ENCODE data around the gene CRELD1. TPM values are rescaled to one million over a fixed set of nuclear protein-coding genes. Genes with fewer than 3 reads are reported as not detected.
"Not testable (repeated sequence)": the region's sequence is repeated elsewhere in the genome, so short reads cannot be mapped to it uniquely, and the experiment has no call there.

The CRELD1 gene
- polyA plus RNA-seq, 1 of the 3 experiments (the other 2 are of a cell fraction): 77.6 TPM

GRCh38 chr3:9898467-9899241, 35.0 kb upstream of the CRELD1 start:
- TF ChIP-seq TCF12 (IDR thresholded peaks at IDR 0.05) (no peak), YY1 (IDR thresholded peaks at IDR 0.05; ENCODE audit: low read depth) (no peak)
- TF ChIP-seq, protein P1, sequence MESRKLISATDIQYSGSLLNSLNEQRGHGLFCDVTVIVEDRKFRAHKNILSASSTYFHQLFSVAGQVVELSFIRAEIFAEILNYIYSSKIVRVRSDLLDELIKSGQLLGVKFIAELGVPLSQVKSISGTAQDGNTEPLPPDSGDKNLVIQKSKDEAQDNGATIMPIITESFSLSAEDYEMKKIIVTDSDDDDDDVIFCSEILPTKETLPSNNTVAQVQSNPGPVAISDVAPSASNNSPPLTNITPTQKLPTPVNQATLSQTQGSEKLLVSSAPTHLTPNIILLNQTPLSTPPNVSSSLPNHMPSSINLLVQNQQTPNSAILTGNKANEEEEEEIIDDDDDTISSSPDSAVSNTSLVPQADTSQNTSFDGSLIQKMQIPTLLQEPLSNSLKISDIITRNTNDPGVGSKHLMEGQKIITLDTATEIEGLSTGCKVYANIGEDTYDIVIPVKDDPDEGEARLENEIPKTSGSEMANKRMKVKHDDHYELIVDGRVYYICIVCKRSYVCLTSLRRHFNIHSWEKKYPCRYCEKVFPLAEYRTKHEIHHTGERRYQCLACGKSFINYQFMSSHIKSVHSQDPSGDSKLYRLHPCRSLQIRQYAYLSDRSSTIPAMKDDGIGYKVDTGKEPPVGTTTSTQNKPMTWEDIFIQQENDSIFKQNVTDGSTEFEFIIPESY (IDR thresholded peaks at IDR 0.05; ENCODE audit: borderline replicate concordance, low read depth): no peak
- DNase-seq: no peak
- 85% methylated on average over 8 of the region's 8 CpGs for WGBS (ENCODE audit: low lambda C conversion rate)
- no peak overlapping the region; a peak in 1 of 4 replicates for H3K27ac ChIP-seq (ENCODE audit: low read depth in 2 of 2, low read length in 1 of 2)
- H2AFZ ChIP-seq (ENCODE audit: low read depth): no peak overlapping the region
- peaks cover 22% of the 10 kb centered on the region; the same call in 1 of the 2 replicates for H3K79me2 ChIP-seq (ENCODE audit: insufficient read depth)
- H3K4me2 ChIP-seq: no peak overlapping the region
- no peaks in the 10 kb centered on the region for H3K9me2 ChIP-seq
- no peak overlapping the region for H3K9ac ChIP-seq
- H3K36me3 ChIP-seq (replicated peaks in 1 of 2; ENCODE audit: control insufficient read depth in 1 of 2, insufficient read depth in 2 of 2, low read length in 1 of 2): peaks cover 9 to 18% of the 10 kb centered on the region in 2 experiments
- peaks cover 5% of the 10 kb centered on the region; the same call in 1 of the 2 replicates for H4K20me1 ChIP-seq (ENCODE audit: insufficient read depth)
- H3K4me3 ChIP-seq (ENCODE audit: low read depth in 2 of 2, low read length in 1 of 2): no peak overlapping the region
- no peaks in the 10 kb centered on the region for H3K9me3 ChIP-seq
- POLR2A ChIA-PET: no interaction called here
- no peaks in the 10 kb centered on the region for H3K27me3 ChIP-seq (ENCODE audit: insufficient read depth)
- H3F3A ChIP-seq (replicated peaks; ENCODE audit: insufficient read depth): peaks cover 18% of the 10 kb centered on the region
- H3K4me1 ChIP-seq (ENCODE audit: control insufficient read depth in 1 of 2, insufficient read depth in 2 of 2, low read depth in 1 of 2, low read length in 1 of 2): peaks cover 6 to 12% of the 10 kb centered on the region in 2 experiments; a peak in 3 of 4 replicates
- CTCF ChIA-PET: no interaction called here

GRCh38 chr3:9899289-9899791, 34.3 kb upstream of the CRELD1 start:
- no peak overlapping the region for H3K4me3 ChIP-seq (ENCODE audit: low read depth in 2 of 2, low read length in 1 of 2)
- H2AFZ ChIP-seq (ENCODE audit: low read depth): no peak overlapping the region
- WGBS (ENCODE audit: low lambda C conversion rate): 71% methylated on average over 3 of the region's 3 CpGs
- H3K9ac ChIP-seq: no peak overlapping the region
- H3K4me2 ChIP-seq: no peak overlapping the region
- CTCF ChIA-PET: no interaction called here
- H3K27ac ChIP-seq (ENCODE audit: low read depth in 2 of 2, low read length in 1 of 2): no peak overlapping the region
- no peaks in the 10 kb centered on the region for H4K20me1 ChIP-seq (ENCODE audit: insufficient read depth)
- TF ChIP-seq ELF1 (IDR thresholded peaks at IDR 0.05): no peak
- TF ChIP-seq FOSL2 (IDR thresholded peaks at IDR 0.05; ENCODE audit: borderline replicate concordance, low read depth): no peak
- TF ChIP-seq RFX5 (IDR thresholded peaks at IDR 0.05; ENCODE audit: low read length): no peak
- TF ChIP-seq SIN3A (IDR thresholded peaks at IDR 0.05; ENCODE audit: borderline replicate concordance, low read depth, low read length): no peak
- TF ChIP-seq, protein P2, sequence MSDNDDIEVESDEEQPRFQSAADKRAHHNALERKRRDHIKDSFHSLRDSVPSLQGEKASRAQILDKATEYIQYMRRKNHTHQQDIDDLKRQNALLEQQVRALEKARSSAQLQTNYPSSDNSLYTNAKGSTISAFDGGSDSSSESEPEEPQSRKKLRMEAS (IDR thresholded peaks at IDR 0.05; ENCODE audit: low read depth): no peak
- TF ChIP-seq, protein P3, sequence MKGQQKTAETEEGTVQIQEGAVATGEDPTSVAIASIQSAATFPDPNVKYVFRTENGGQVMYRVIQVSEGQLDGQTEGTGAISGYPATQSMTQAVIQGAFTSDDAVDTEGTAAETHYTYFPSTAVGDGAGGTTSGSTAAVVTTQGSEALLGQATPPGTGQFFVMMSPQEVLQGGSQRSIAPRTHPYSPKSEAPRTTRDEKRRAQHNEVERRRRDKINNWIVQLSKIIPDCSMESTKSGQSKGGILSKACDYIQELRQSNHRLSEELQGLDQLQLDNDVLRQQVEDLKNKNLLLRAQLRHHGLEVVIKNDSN (IDR thresholded peaks at IDR 0.05; ENCODE audit: borderline replicate concordance, low read depth): no peak
- TF ChIP-seq MEF2A (IDR thresholded peaks at IDR 0.05; ENCODE audit: borderline replicate concordance, low read depth): no peak
- no peak for TF ChIP-seq NRF1 (IDR thresholded peaks at IDR 0.05; ENCODE audit: low read depth, low read length)
- TF ChIP-seq GATA2 (CRISPR knock-in tag; IDR thresholded peaks at IDR 0.05): no peak
- TF ChIP-seq TEAD4 (IDR thresholded peaks at IDR 0.05; ENCODE audit: borderline replicate concordance, insufficient read depth): no peak
- TF ChIP-seq SMC3 (IDR thresholded peaks at IDR 0.05; ENCODE audit: low read depth, low read length): no peak
- no peak for TF ChIP-seq TCF12 (IDR thresholded peaks at IDR 0.05)
- no peak for TF ChIP-seq NFIC (IDR thresholded peaks at IDR 0.05; ENCODE audit: borderline replicate concordance)
- no peak for TF ChIP-seq POLR2AphosphoS5 (IDR thresholded peaks at IDR 0.05; ENCODE audit: low read depth, low read length)
- TF ChIP-seq EP300 (IDR thresholded peaks at IDR 0.05; ENCODE audit: borderline replicate concordance in 1 of 2, low read depth in 1 of 2, low read length in 1 of 2): no peak
- TF ChIP-seq EZH2phosphoT487 (IDR thresholded peaks at IDR 0.05; ENCODE audit: borderline replicate concordance, low read depth): no peak
- TF ChIP-seq CHD2 (IDR thresholded peaks at IDR 0.05; ENCODE audit: low read length, partially characterized antibody): no peak
- peaks cover 21% of the 10 kb centered on the region; the same call in 1 of the 2 replicates for H3K79me2 ChIP-seq (ENCODE audit: insufficient read depth)
- no peak for DNase-seq
- POLR2A ChIA-PET: no interaction called here
- H3K4me1 ChIP-seq (ENCODE audit: control insufficient read depth in 1 of 2, insufficient read depth in 2 of 2, low read depth in 1 of 2, low read length in 1 of 2): peaks cover 6 to 12% of the 10 kb centered on the region in 2 experiments; a peak in 3 of 4 replicates
- peaks cover 4 to 13% of the 10 kb centered on the region in 2 experiments for H3K36me3 ChIP-seq (replicated peaks in 1 of 2; ENCODE audit: control insufficient read depth in 1 of 2, insufficient read depth in 2 of 2, low read length in 1 of 2)
- no peaks in the 10 kb centered on the region for H3K9me3 ChIP-seq
- H3F3A ChIP-seq (replicated peaks; ENCODE audit: insufficient read depth): peaks cover 11% of the 10 kb centered on the region
- H3K9me2 ChIP-seq: no peaks in the 10 kb centered on the region
- H3K27me3 ChIP-seq (ENCODE audit: insufficient read depth): no peaks in the 10 kb centered on the region

DNA sequence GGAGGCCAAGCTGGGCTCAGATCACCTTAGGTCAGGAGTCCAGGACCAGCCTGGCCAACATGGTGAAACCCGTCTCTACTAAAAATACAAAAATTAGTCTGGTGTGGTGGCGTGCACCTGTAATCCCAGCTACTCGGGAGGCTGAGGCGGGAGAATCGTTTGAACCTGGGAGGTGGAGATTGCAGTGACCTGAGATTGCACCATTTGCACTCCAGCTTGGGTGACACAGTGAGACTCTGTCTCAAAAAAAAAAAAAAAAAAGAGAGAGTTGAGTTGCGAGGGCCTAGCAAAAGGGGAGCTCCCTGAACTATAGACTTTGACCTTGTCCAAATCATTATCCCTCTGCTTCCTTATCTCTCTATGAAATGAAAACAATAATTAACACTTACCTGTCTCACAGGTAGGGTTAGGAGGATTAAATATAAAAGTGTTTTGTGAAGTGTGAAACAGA, 32.6 kb upstream of the CRELD1 start:
- H3K4me1 ChIP-seq (ENCODE audit: control insufficient read depth in 1 of 2, insufficient read depth in 2 of 2, low read depth in 1 of 2, low read length in 1 of 2): peaks cover 6 to 12% of the 10 kb centered on the region in 2 experiments; a peak in 3 of 4 replicates
- DNase-seq; H3K27ac ChIP-seq (ENCODE audit: low read depth in 2 of 2, low read length in 1 of 2); H3K4me3 ChIP-seq (ENCODE audit: low read depth in 2 of 2, low read length in 1 of 2); H3K36me3 ChIP-seq (replicated peaks in 1 of 2; ENCODE audit: control insufficient read depth in 1 of 2, insufficient read depth in 2 of 2, low read length in 1 of 2); H4K20me1 ChIP-seq (ENCODE audit: insufficient read depth); H3K9ac ChIP-seq; H3K9me2 ChIP-seq; H3K79me2 ChIP-seq (ENCODE audit: insufficient read depth); H3K27me3 ChIP-seq (ENCODE audit: insufficient read depth); H3K9me3 ChIP-seq; H3F3A ChIP-seq (replicated peaks; ENCODE audit: insufficient read depth); H3K4me2 ChIP-seq; H2AFZ ChIP-seq (ENCODE audit: low read depth): not testable (repeated sequence)
- ChIA-PET POLR2A (interaction anchor here (0.6 kb wide), 1 partner anchor 132 kb away, joined by 4 read pairs; no protein-coding TSS in a partner anchor), CTCF (interaction anchor here (1.0 kb wide), 1 partner anchor 10 kb away, joined by 4 read pairs; no protein-coding TSS in a partner anchor)
- 92% methylated on average over 6 of the region's 6 CpGs for WGBS (ENCODE audit: low lambda C conversion rate)
